Fibroblast of skin of back (primary cell): Measurements from ENCODE around the gene RHCE. TPM values are rescaled to one million over a fixed set of nuclear protein-coding genes. Genes with fewer than 3 reads are reported as not detected.
"Not testable (repeated sequence)": the region's sequence is repeated elsewhere in the genome, so short reads cannot be mapped to it uniquely, and the experiment has no call there.

Source experiments
- DNase-seq: peaks from one replicate; pipeline ENCODE4 v3.0.0-alpha.2; 2013
- polyA plus RNA-seq, 2 experiments: library from polyadenylated mRNA; unstranded; fragments of 120-200 nt; gene quantifications; one replicate each; pipeline ENCODE4 v1.2.1, GENCODE V29; 2013; ENCODE audit not compliant: insufficient read length in 2 of 2

Gene RHCE
- polyA plus RNA-seq (2013, experiment 1 of 2; ENCODE audit: insufficient read length): 0.38 TPM
- polyA plus RNA-seq (2013, experiment 2 of 2; ENCODE audit: insufficient read length): 0.90 TPM

GRCh38 chr1:25420715-25421114, at the start of gene RHCE:
Gene RHCE, minus strand, starts transcription at chr1:25420825. Its CDS starts 39 bp downstream, at chr1:25420786.
- not testable (repeated sequence) for DNase-seq

- DNase-seq: peak; percentile 70
These were observed 48.6 kb upstream of the RHCE start for GRCh38 chr1:25469177-25469576.

GRCh38 chr1:25468033-25468432, 47.4 kb upstream of the RHCE start:
- no peak for DNase-seq

GRCh38 chr1:25467616-25468015, 47.0 kb upstream of the RHCE start:
- no peak for DNase-seq

- DNase-seq: no peak
These were observed 46.6 kb upstream of the RHCE start for GRCh38 chr1:25467193-25467592.

GRCh38 chr1:25462732-25463131, 42.1 kb upstream of the RHCE start:
- no peak for DNase-seq

- no peak for DNase-seq
These were observed 41.2 kb upstream of the RHCE start for GRCh38 chr1:25461849-25462248.

- DNase-seq: not testable (repeated sequence)
These were observed 40.2 kb upstream of the RHCE start for GRCh38 chr1:25460816-25461215.

- no peak for DNase-seq
These were observed 39.4 kb upstream of the RHCE start for GRCh38 chr1:25460020-25460419.

GRCh38 chr1:25458541-25459298, 38.1 kb upstream of the RHCE start:
- peak; percentile 54 for DNase-seq

- no peak for DNase-seq
These were observed 35.9 kb upstream of the RHCE start for GRCh38 chr1:25456502-25456901.

- DNase-seq: no peak
These were observed 31.3 kb upstream of the RHCE start for GRCh38 chr1:25451908-25452307.

- peak; percentile 67 for DNase-seq
These were observed 30.3 kb upstream of the RHCE start for GRCh38 chr1:25450891-25451290.

- no peak for DNase-seq
These were observed 26.9 kb upstream of the RHCE start for GRCh38 chr1:25447547-25447946.

GRCh38 chr1:25445993-25446538, 25.4 kb upstream of the RHCE start:
- no peak for DNase-seq

GRCh38 chr1:25444604-25445003, 24.0 kb upstream of the RHCE start:
- DNase-seq: not testable (repeated sequence)

GRCh38 chr1:25443030-25443699, 22.5 kb upstream of the RHCE start:
- no peak for DNase-seq

GRCh38 chr1:25442178-25442577, 21.6 kb upstream of the RHCE start:
- DNase-seq: peak; percentile 25

- DNase-seq: no peak
These were observed 18.7 kb upstream of the RHCE start for GRCh38 chr1:25439287-25439686.

- no peak for DNase-seq
These were observed 17.0 kb upstream of the RHCE start for GRCh38 chr1:25437672-25438071.

- DNase-seq: no peak
These were observed 14.9 kb upstream of the RHCE start for GRCh38 chr1:25435397-25436108.

- DNase-seq: no peak
These were observed 13.0 kb upstream of the RHCE start for GRCh38 chr1:25433389-25434186.
